Osteoblast (primary cell): Measurements from ENCODE around the gene IL20RA. TPM values are rescaled to one million over a fixed set of nuclear protein-coding genes. Genes with fewer than 3 reads are reported as not detected.

Source experiments
- DNase-seq: peaks from one replicate; pipeline ENCODE4 v3.0.0; 2011; ENCODE audit warnings: low spot score, mixed read lengths; ENCODE audit not compliant: insufficient read length; ENCODE audit errors: missing footprints
- H2AFZ ChIP-seq: 2 replicates; pipeline ENCODE4 v1.6.0; 2011; ENCODE audit warnings: mild to moderate bottlenecking, low read length
- H3K27ac ChIP-seq: 2 replicates; pipeline ENCODE4 v1.5.1; 2011; ENCODE audit warnings: mild to moderate bottlenecking, low read depth, low read length, moderate library complexity
- H3K27me3 ChIP-seq: 2 replicates; pipeline ENCODE4 v1.6.0; 2012; ENCODE audit warnings: mild to moderate bottlenecking, control low read depth, inconsistent platforms, low read length, moderate library complexity; ENCODE audit not compliant: insufficient read depth
- H3K36me3 ChIP-seq: 2 replicates; pipeline ENCODE4 v1.5.1; 2011; ENCODE audit warnings: mild to moderate bottlenecking, low read length, control low read depth, moderate library complexity; ENCODE audit not compliant: insufficient read depth
- H3K4me1 ChIP-seq: 2 replicates; pipeline ENCODE4 v1.5.1; 2011; ENCODE audit warnings: mild to moderate bottlenecking, low read length, control low read depth, moderate library complexity; ENCODE audit not compliant: insufficient read depth
- H3K4me2 ChIP-seq: 2 replicates; pipeline ENCODE4 v1.6.0; 2011; ENCODE audit warnings: mild to moderate bottlenecking, low read length; ENCODE audit not compliant: insufficient read depth
- H3K4me3 ChIP-seq: fragments of 200-600 bp; sonication (generic); 3 replicates; pipeline ENCODE4 v1.5.1; 2012; ENCODE audit warnings: mild to moderate bottlenecking, low read length, inconsistent platforms; ENCODE audit not compliant: insufficient read depth
- H3K79me2 ChIP-seq: 2 replicates; pipeline ENCODE4 v1.6.0; 2012; ENCODE audit warnings: mild to moderate bottlenecking, low read length, control low read depth, inconsistent platforms; ENCODE audit not compliant: insufficient read depth
- H3K9me3 ChIP-seq: 2 replicates; pipeline ENCODE4 v1.5.1; 2011; ENCODE audit warnings: low read depth, low read length, control low read depth
- H4K20me1 ChIP-seq: 2 replicates; pipeline ENCODE4 v1.6.0; 2012; ENCODE audit warnings: mild to moderate bottlenecking, low read length, control low read depth; ENCODE audit not compliant: insufficient read depth
- total RNA-seq: library from RNA; depleted of rRNA; stranded (reverse); fragments of >200 nt; gene quantifications from 2 replicates; pipeline ENCODE4 v1.2.3, GENCODE V29; 2012
- TF ChIP-seq, protein P1 (sequence below): IDR thresholded peaks from 2 replicates; pipeline ENCODE4 v1.5.1; 2011; ENCODE audit warnings: mild to moderate bottlenecking, low read depth, low read length, moderate library complexity; ENCODE audit errors: extremely low read depth

The IL20RA gene
- total RNA-seq, 1 donor = 0.36 TPM

DNA sequence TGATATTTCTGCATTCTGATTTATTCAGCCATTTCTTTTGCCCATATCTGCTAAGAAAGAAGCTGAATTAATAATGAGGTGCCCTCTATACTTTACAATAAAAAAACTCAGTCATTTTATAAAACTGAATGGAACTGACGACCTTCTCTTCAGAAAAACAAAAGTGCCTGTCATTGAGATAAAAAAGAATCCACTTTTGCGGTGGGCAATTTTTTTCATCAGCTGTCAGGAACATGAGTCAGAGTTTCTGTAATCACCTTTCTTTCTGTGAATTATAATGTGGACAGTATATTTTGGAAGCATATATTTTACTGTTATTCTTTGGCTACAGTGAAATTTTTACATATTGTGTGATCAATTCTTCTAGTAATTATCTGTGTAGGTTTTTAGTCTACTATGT lies 33.4 kb downstream of the IL20RA start:
- H3K79me2 ChIP-seq = no peaks in the 10 kb centered on the region
- no peak overlapping the region for H2AFZ ChIP-seq
- no peak overlapping the region for H3K4me2 ChIP-seq
- peaks cover 2% of the 10 kb centered on the region for H3K27me3 ChIP-seq
- H4K20me1 ChIP-seq = no peaks in the 10 kb centered on the region
- no peak overlapping the region for H3K27ac ChIP-seq
- no peak for DNase-seq
- TF ChIP-seq, protein P1, sequence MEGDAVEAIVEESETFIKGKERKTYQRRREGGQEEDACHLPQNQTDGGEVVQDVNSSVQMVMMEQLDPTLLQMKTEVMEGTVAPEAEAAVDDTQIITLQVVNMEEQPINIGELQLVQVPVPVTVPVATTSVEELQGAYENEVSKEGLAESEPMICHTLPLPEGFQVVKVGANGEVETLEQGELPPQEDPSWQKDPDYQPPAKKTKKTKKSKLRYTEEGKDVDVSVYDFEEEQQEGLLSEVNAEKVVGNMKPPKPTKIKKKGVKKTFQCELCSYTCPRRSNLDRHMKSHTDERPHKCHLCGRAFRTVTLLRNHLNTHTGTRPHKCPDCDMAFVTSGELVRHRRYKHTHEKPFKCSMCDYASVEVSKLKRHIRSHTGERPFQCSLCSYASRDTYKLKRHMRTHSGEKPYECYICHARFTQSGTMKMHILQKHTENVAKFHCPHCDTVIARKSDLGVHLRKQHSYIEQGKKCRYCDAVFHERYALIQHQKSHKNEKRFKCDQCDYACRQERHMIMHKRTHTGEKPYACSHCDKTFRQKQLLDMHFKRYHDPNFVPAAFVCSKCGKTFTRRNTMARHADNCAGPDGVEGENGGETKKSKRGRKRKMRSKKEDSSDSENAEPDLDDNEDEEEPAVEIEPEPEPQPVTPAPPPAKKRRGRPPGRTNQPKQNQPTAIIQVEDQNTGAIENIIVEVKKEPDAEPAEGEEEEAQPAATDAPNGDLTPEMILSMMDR = no peak
- H3K4me1 ChIP-seq = peaks cover 8% of the 10 kb centered on the region
- no peaks in the 10 kb centered on the region for H3K9me3 ChIP-seq
- no peaks in the 10 kb centered on the region for H3K36me3 ChIP-seq
- H3K4me3 ChIP-seq = no peak overlapping the region

- TF ChIP-seq, protein P1 = no peak
Measured at GRCh38 chr6:137010128-137010718, 34.5 kb downstream of the IL20RA start.

GRCh38 chr6:137008204-137008603 lies 36.6 kb downstream of the IL20RA start:
- H3K4me3 ChIP-seq = no peak overlapping the region
- DNase-seq = no peak
- TF ChIP-seq, protein P1 = no peak

More at GRCh38 chr6:137010128-137010718, 34.5 kb downstream of the IL20RA start:
- Histone ChIP-seq H3K9me3 (no peaks in the 10 kb centered on the region), H2AFZ (no peak overlapping the region), H3K79me2 (no peaks in the 10 kb centered on the region), H3K4me1 (peaks cover 8% of the 10 kb centered on the region), H3K27ac (no peak overlapping the region), H4K20me1 (no peaks in the 10 kb centered on the region), H3K4me3 (no peak overlapping the region), H3K27me3 (no peaks in the 10 kb centered on the region), H3K36me3 (no peaks in the 10 kb centered on the region), H3K4me2 (no peak overlapping the region)
- DNase-seq = no peak

GRCh38 chr6:137006056-137006455 lies 38.7 kb downstream of the IL20RA start:
- Histone ChIP-seq H3K4me2 (no peak overlapping the region), H3K9me3 (no peaks in the 10 kb centered on the region), H2AFZ (no peak overlapping the region), H3K4me1 (no peaks in the 10 kb centered on the region), H3K4me3 (no peak overlapping the region), H3K79me2 (no peaks in the 10 kb centered on the region), H3K27ac (no peak overlapping the region), H3K36me3 (no peaks in the 10 kb centered on the region), H4K20me1 (no peaks in the 10 kb centered on the region), H3K27me3 (no peaks in the 10 kb centered on the region)
- DNase-seq = no peak
- TF ChIP-seq, protein P1 = no peak

More at GRCh38 chr6:137008204-137008603, 36.6 kb downstream of the IL20RA start:
- Histone ChIP-seq H2AFZ (no peak overlapping the region), H3K4me1 (peaks cover 4% of the 10 kb centered on the region), H3K4me2 (no peak overlapping the region), H3K9me3 (no peaks in the 10 kb centered on the region), H3K27ac (no peak overlapping the region), H4K20me1 (no peaks in the 10 kb centered on the region), H3K79me2 (no peaks in the 10 kb centered on the region), H3K36me3 (no peaks in the 10 kb centered on the region), H3K27me3 (no peaks in the 10 kb centered on the region)
